Ascending aorta (tissue), 2 donors: Measurements from ENCODE around the gene CD300A. TPM values are rescaled to one million over a fixed set of nuclear protein-coding genes. Genes with fewer than 3 reads are reported as not detected.

Source experiments
- DNase-seq, 2 donors: peaks; one replicate each; pipeline ENCODE4 v3.0.0-alpha.2; 2019; ENCODE audit warnings: low spot score in 2 of 2
- H3K27ac ChIP-seq, 2 donors: fragments of 200-600 bp; sonication (generic); one replicate each; pipeline ENCODE4 v1.5.1; 2016 to 2017; ENCODE audit warnings: mild to moderate bottlenecking in 1 of 2
- H3K27me3 ChIP-seq: fragments of 200-600 bp; sonication (generic); one replicate; pipeline ENCODE4 v1.5.1; 2017
- H3K36me3 ChIP-seq, 2 donors: fragments of 200-600 bp; sonication (generic); one replicate each; pipeline ENCODE4 v1.5.1; 2016
- H3K4me1 ChIP-seq, 2 donors: fragments of 200-600 bp; sonication (generic); one replicate each; pipeline ENCODE4 v1.5.1; 2016 to 2017; ENCODE audit warnings: mild to moderate bottlenecking in 1 of 2
- H3K4me3 ChIP-seq, 2 donors: fragments of 200-600 bp; sonication (generic); one replicate each; pipeline ENCODE4 v1.5.1; 2016 to 2017; ENCODE audit warnings: mild to moderate bottlenecking in 1 of 2
- H3K9me3 ChIP-seq, 2 donors: fragments of 200-600 bp; sonication (generic); one replicate each; pipeline ENCODE4 v1.5.1; 2016
- CTCF ChIP-seq, 3 experiments: fragments of 200-600 bp in 2 of 3; fragments of 450-650 bp in 1 of 3; sonication (generic) in 2 of 3; IDR thresholded peaks; one replicate each; pipeline ENCODE4 v1.5.1; 2016 to 2019; ENCODE audit warnings: antibody characterized with exemption in 3 of 3, mild to moderate bottlenecking in 1 of 3, moderate library complexity in 1 of 3
- intact Hi-C: fragments of 100-400 bp; cut with DNase I; formaldehyde crosslinking; loops from one replicate; pipeline ENCODE4 v1.15.1; 2023
- total RNA-seq: library from RNA; depleted of rRNA; stranded (reverse); fragments of >200 nt; gene quantifications from one replicate; pipeline ENCODE4 v1.1.0, GENCODE V29; 2016

The CD300A gene
- total RNA-seq, 1 donor from 2014 or later: 21.9 TPM

GRCh38 chr17:74527756-74528155, 61.3 kb downstream of the CD300A start:
- H3K4me3 ChIP-seq: no peak overlapping the region
- DNase-seq: peak in 1 of 2 donors; percentile 16
- H3K36me3 ChIP-seq: no peaks in the 10 kb centered on the region
- no peaks in the 10 kb centered on the region for H3K9me3 ChIP-seq
- H3K27ac ChIP-seq: no peak overlapping the region
- no peak for TF ChIP-seq CTCF (IDR thresholded peaks at IDR 0.05)
- no peaks in the 10 kb centered on the region for H3K27me3 ChIP-seq
- H3K4me1 ChIP-seq: no peaks in the 10 kb centered on the region
- intact Hi-C loops: no loop called here

GRCh38 chr17:74528491-74529199, 62.2 kb downstream of the CD300A start:
- H3K4me1 ChIP-seq: no peaks in the 10 kb centered on the region
- no peak overlapping the region for H3K27ac ChIP-seq
- no peaks in the 10 kb centered on the region for H3K36me3 ChIP-seq
- DNase-seq: peak in 1 of 2 donors; percentile 69
- no peaks in the 10 kb centered on the region for H3K27me3 ChIP-seq
- H3K9me3 ChIP-seq: no peaks in the 10 kb centered on the region
- intact Hi-C loops: no loop called here
- TF ChIP-seq CTCF (IDR thresholded peaks at IDR 0.05): no peak
- no peak overlapping the region for H3K4me3 ChIP-seq

GRCh38 chr17:74529243-74529642, 62.8 kb downstream of the CD300A start:
- no peak overlapping the region for H3K27ac ChIP-seq
- DNase-seq: no peak
- intact Hi-C loops: no loop called here
- no peak overlapping the region for H3K4me3 ChIP-seq
- H3K36me3 ChIP-seq: no peaks in the 10 kb centered on the region
- no peaks in the 10 kb centered on the region for H3K27me3 ChIP-seq
- no peak for TF ChIP-seq CTCF (IDR thresholded peaks at IDR 0.05)
- H3K4me1 ChIP-seq: no peaks in the 10 kb centered on the region
- H3K9me3 ChIP-seq: no peaks in the 10 kb centered on the region

- H3K36me3 ChIP-seq: no peaks in the 10 kb centered on the region
- intact Hi-C loops: no loop called here
- no peaks in the 10 kb centered on the region for H3K4me1 ChIP-seq
- DNase-seq: no peak
- no peak for TF ChIP-seq CTCF (IDR thresholded peaks at IDR 0.05)
- no peaks in the 10 kb centered on the region for H3K27me3 ChIP-seq
- no peak overlapping the region for H3K27ac ChIP-seq
- H3K9me3 ChIP-seq: peaks cover 0 to 3% of the 10 kb centered on the region in 2 donors
- no peak overlapping the region for H3K4me3 ChIP-seq
Measured at GRCh38 chr17:74530831-74531150, 64.4 kb downstream of the CD300A start.

- intact Hi-C loops: no loop called here
- Histone ChIP-seq H3K4me3 (no peak within 1 kb of the TSS), H3K9me3 (peaks cover 0 to 4% of the 10 kb centered on the region in 2 donors), H3K27ac (no peak within 1 kb of the TSS), H3K36me3 (no peaks in the 10 kb centered on the region), H3K27me3 (no peaks in the 10 kb centered on the region), H3K4me1 (no peaks in the 10 kb centered on the region)
- peak in 1 of 2 donors; percentile 47 for DNase-seq
- TF ChIP-seq CTCF (IDR thresholded peaks at IDR 0.05): no peak
Measured at GRCh38 chr17:74531231-74531761, 64.9 kb downstream of the CD300A start, which contains the start of gene CD300LB. TSS of gene CD300LB (minus strand) at chr17:74531475. CDS start at chr17:74531350, 125 bp downstream.
